ENCODE measurements around the gene TMEM69. TPM values are rescaled to one million over a fixed set of nuclear protein-coding genes. Genes with fewer than 3 reads are reported as not detected.

The TMEM69 gene, protein sequence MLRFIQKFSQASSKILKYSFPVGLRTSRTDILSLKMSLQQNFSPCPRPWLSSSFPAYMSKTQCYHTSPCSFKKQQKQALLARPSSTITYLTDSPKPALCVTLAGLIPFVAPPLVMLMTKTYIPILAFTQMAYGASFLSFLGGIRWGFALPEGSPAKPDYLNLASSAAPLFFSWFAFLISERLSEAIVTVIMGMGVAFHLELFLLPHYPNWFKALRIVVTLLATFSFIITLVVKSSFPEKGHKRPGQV
- 10 to 100 TPM; 50.1 to 51.0 (median 50.2) TPM for polyA plus RNA-seq (ENCODE audit: insufficient read length in 3 of 3)
- long read RNA-seq, donor 1, transcript TMEM69-201 (3 exons, 2,439 nt), result major isoform, 21 of 26 reads
- long read RNA-seq, donor 1, transcript TMEM69-202 (2 exons, 722 nt), result minor isoform, 5 of 26 reads
- long read RNA-seq, donor 1, partial matches to known transcripts, result 0 of 26 reads
- long read RNA-seq, donor 1, other reads (novel, unspliced or antisense), result 0 of 26 reads
- long read RNA-seq, donor 2, transcript TMEM69-201 (3 exons, 2,439 nt), result major isoform, 17 of 26 reads
- long read RNA-seq, donor 2, transcript TMEM69-202 (2 exons, 722 nt), result minor isoform, 9 of 26 reads
- long read RNA-seq, donor 2, partial matches to known transcripts, result 0 of 26 reads
- long read RNA-seq, donor 2, other reads (novel, unspliced or antisense), result 0 of 26 reads
- long read RNA-seq, donor 3, transcript TMEM69-201 (3 exons, 2,439 nt), result major isoform, 12 of 16 reads
- long read RNA-seq, donor 3, partial matches to known transcripts, result 0 of 16 reads
- long read RNA-seq, donor 3, other reads (novel, unspliced or antisense), result 0 of 16 reads
- long read RNA-seq, donor 4, partial matches to known transcripts, result 0 of 22 reads
- long read RNA-seq, donor 4, other reads (novel, unspliced or antisense), result 16 of 22 reads
- long read RNA-seq, donor 5, transcript TMEM69-201 (3 exons, 2,439 nt), result major isoform, 8 of 9 reads
- long read RNA-seq, donor 5, partial matches to known transcripts, result 0 of 9 reads
- long read RNA-seq, donor 5, other reads (novel, unspliced or antisense), result 0 of 9 reads
- long read RNA-seq, donor 6, transcript TMEM69-201 (3 exons, 2,439 nt), result major isoform, 9 of 11 reads
- long read RNA-seq, donor 6, partial matches to known transcripts, result 0 of 11 reads
- long read RNA-seq, donor 6, other reads (novel, unspliced or antisense), result 0 of 11 reads
- long read RNA-seq, donor 7, transcript TMEM69-201 (3 exons, 2,439 nt), result major isoform, 24 of 35 reads
- long read RNA-seq, donor 7, partial matches to known transcripts, result 8 of 35 reads
- long read RNA-seq, donor 7, other reads (novel, unspliced or antisense), result 0 of 35 reads
- long read RNA-seq, donor 8, transcript TMEM69-201 (3 exons, 2,439 nt), result major isoform, 6 of 6 reads
- long read RNA-seq, donor 8, partial matches to known transcripts, result 0 of 6 reads
- long read RNA-seq, donor 8, other reads (novel, unspliced or antisense), result 0 of 6 reads
- long read RNA-seq, donor 9, transcript TMEM69-201 (3 exons, 2,439 nt), result major isoform, 15 of 17 reads
- long read RNA-seq, donor 9, partial matches to known transcripts, result 0 of 17 reads
- long read RNA-seq, donor 9, other reads (novel, unspliced or antisense), result 0 of 17 reads
- long read RNA-seq, donor 10, transcript TMEM69-201 (3 exons, 2,439 nt), result major isoform, 11 of 15 reads
- long read RNA-seq, donor 10, partial matches to known transcripts, result 0 of 15 reads
- long read RNA-seq, donor 10, other reads (novel, unspliced or antisense), result 0 of 15 reads
- long read RNA-seq, donor 11, transcript TMEM69-201 (3 exons, 2,439 nt), result major isoform, 13 of 16 reads
- long read RNA-seq, donor 11, partial matches to known transcripts, result 0 of 16 reads
- long read RNA-seq, donor 11, other reads (novel, unspliced or antisense), result 0 of 16 reads
- long read RNA-seq, donor 12, transcript TMEM69-201 (3 exons, 2,439 nt), result major isoform, 13 of 27 reads
- long read RNA-seq, donor 12, partial matches to known transcripts, result 0 of 27 reads
- long read RNA-seq, donor 12, other reads (novel, unspliced or antisense), result 13 of 27 reads
- long read RNA-seq, donor 13, transcript TMEM69-201 (3 exons, 2,439 nt), result major isoform, 8 of 9 reads
- long read RNA-seq, donor 13, partial matches to known transcripts, result 0 of 9 reads
- long read RNA-seq, donor 13, other reads (novel, unspliced or antisense), result 0 of 9 reads
- long read RNA-seq, donor 14, result 0 reads
- long read RNA-seq, donor 15, transcript TMEM69-201 (3 exons, 2,439 nt), result major isoform, 10 of 17 reads
- long read RNA-seq, donor 15, transcript TMEM69-202 (2 exons, 722 nt), result minor isoform, 7 of 17 reads
- long read RNA-seq, donor 15, partial matches to known transcripts, result 0 of 17 reads
- long read RNA-seq, donor 15, other reads (novel, unspliced or antisense), result 0 of 17 reads
- long read RNA-seq, donor 16, transcript TMEM69-201 (3 exons, 2,439 nt), result major isoform, 14 of 17 reads
- long read RNA-seq, donor 16, partial matches to known transcripts, result 0 of 17 reads
- long read RNA-seq, donor 16, other reads (novel, unspliced or antisense), result 0 of 17 reads

DNA sequence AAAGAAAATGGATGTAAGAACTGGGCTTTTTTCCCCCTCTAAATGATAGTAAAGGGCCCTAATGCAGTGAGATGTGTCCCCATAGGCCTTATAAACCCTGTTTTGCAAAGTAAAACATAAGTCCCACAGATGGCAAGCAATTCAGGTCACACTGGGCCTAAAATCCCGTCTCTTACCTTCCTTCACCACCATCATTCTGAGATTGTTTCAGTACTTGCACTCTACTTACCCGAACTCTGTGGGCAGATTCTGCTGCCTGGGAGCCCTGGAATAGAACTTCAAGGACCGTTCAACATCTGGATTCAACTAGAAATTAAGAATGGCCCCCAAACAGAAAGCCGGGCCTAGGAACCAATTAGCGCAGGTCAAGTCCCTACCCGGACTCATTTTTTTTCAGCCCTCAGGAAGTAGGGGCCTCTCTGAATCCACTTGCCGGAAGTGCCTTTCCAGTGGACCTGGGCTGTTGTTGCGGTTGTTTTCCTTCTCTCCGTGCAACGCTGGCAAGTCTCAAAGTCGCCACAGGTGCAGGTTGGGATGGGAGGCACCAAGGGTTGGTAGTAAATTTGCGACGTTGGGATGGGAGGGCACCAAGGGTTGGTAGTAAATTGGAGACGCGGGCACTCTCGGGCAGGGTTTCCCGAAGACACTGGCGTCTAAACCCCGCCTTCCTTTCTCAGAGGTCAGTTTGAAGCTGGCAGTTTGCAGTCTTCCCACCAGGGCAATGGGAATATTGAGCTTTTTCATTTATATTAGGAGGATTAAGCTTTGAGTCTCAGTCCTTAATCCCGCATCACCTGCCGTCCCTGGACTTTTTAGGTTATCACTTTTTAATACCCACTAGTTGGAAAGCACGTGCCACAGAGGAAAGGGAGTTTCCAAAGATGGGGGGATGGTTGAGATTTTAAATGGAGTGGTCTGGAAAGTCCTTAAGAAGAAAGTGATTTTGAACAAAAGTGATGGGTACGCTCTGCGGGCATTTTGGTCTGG lies at the start of gene TMEM69:
Gene TMEM69, plus strand, starts transcription at position 428 of the 987 bp plus-strand sequence. CDS start 2,888 bp downstream, outside the sequence.
- peak; percentile 92 for DNase-seq

GRCh38 chr1:45640293-45640692 lies 47.7 kb upstream of the TMEM69 start:
- DNase-seq, result no peak

GRCh38 chr1:45643321-45643720 lies 44.7 kb upstream of the TMEM69 start:
- no peak for DNase-seq

GRCh38 chr1:45643978-45644377 lies 44.0 kb upstream of the TMEM69 start:
- no peak for DNase-seq

DNA sequence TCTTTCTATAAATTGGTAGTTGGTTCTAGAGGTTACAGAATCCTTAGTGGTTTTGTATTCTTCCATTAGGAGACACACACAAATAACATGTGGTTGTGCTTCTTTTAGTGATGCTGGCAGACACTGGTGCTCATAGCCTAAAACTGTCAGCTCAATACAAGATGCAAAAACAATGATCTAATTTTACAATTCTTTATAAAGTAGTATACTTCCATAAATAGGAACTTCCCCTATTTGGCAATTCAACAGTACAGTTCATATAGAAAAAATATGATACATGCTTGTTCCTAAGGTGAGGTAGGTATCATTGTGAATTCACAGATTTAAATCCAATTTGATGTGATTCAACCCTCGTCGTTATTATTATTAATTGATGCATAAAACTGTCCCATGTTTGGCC lies 43.3 kb upstream of the TMEM69 start:
- DNase-seq, result no peak

DNA sequence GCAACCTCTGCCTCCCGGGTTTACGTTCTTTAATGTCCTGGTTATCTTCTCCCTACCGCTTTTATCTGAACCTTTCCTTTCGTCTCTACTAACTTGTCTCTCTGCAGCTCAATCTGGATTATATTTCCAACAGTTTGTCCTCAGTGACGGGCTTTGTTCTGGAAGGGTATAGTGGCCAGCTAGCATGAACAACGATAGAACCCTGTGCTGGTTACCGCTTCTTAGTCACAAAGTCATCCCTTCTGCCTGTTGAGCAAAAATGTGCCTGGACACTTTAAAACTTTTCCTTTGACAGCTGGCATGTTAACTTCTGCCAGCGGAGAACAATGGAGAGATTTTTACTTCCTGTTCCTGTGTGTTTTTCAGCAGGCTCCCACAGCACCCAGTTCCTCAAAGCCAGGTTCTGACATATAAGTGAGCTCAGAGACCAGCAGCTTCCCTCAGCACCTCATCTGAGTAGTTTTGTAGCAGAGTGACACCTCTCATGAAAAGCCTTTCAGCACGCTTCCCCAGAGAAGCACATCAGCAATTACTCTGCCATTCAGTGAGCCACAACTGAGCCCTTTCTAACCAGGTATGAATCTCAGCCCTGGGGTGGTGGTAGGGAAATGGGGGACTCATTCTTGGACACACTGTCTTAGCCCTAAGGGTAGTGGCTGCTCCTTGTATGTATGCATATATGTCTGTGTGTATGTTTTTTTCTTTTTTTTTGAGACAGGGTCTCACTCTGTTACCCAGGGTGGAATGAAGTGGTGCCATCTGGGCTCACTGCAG lies 40.5 kb upstream of the TMEM69 start:
- DNase-seq, result no peak

GRCh38 chr1:45654540-45655280 lies 33.3 kb upstream of the TMEM69 start:
- DNase-seq, result no peak

DNA sequence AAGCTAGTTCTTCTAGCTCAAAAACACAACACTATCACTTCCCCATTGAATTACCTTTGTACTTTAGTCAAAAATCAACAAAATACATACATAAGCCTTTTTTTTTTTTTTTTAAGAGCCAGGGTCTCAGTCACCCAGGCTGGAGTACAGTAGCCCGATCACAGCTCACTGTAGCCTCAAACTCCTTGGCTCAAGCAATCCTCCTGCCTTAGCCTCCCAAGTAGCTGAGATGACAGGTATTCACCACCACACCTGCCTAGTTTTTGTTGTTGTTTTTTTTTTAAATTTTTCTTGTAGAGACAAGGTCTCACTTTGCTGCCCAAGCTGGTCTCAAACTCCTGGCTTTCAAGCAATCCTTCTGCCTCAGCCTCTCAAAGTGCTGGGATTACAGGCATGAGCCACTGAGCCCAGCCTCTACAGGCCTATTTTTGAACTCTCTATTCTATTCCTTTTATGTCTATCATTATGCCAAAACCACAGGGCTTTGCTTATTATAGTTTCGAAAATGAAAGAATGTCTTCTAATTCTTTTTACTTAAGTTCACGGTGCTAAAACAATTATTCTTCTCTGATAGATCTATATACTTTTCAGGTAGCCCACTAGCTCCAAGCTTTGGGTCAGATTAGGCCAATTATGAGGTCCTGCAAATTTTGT lies 31.3 kb upstream of the TMEM69 start:
- DNase-seq, result no peak

GRCh38 chr1:45658171-45658570 lies 29.8 kb upstream of the TMEM69 start:
- DNase-seq, result no peak

GRCh38 chr1:45659222-45659621 lies 28.8 kb upstream of the TMEM69 start:
- DNase-seq, result no peak

GRCh38 chr1:45660336-45660735 lies 27.6 kb upstream of the TMEM69 start:
- DNase-seq, result no peak

DNA sequence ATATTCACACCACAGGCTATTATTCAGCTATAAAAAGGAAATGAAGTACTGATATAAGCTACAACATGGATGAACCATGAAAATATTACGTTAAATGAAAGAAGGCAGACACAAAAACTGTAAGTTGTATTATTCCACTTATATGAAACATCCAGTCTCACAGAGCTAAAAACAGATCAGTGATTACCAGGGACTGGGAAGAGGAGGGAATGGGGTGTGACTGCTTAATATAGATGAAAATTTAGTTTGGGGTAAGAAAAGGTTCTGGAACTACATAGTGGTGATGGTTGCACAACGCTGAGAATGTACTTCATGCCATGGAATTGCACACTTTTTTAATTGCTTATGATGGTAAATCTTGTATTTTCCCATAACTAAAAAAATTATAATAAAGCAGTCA lies 21.1 kb upstream of the TMEM69 start:
- no peak for DNase-seq

- no peak for DNase-seq
Observed at GRCh38 chr1:45667321-45668111, 20.5 kb upstream of the TMEM69 start.

DNA sequence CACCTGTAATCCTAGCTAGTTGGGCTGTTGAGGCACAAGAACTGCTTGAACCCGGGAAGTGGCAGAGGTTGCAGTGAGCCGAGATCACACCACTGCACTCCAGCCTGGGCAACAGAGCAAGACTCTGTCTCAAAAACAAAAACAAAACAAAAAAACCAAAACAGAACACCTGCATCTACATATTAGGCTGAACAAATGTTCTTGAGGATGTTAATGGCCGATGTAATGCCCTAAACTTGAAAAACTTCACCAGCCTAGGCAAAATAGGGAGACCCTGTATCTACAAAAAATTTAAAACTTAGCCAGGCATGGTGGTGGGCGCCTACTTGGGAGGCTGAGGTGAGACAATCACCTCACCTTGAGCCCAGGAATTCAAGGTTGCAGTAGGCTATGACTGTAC lies 19.5 kb upstream of the TMEM69 start:
- no peak for DNase-seq

GRCh38 chr1:45669379-45669778 lies 18.6 kb upstream of the TMEM69 start:
- no peak for DNase-seq
